ENCODE data around the gene BPIFA3.

BPIFA3 gene

GRCh38 chr20:33252460-33252859 lies 35.3 kb downstream of the BPIFA3 start:
- Histone ChIP-seq H3K27ac (no peak overlapping the region), H3K36me3 (ENCODE audit: control insufficient read depth, insufficient read depth, low read length) (no peaks in the 10 kb centered on the region), H3K4me3 (ENCODE audit: low read depth, low read length) (no peak overlapping the region), H3K4me2 (ENCODE audit: low read length) (no peak overlapping the region), H2AFZ (no peak overlapping the region), H3K4me1 (peaks cover 3% of the 10 kb centered on the region), H3K79me2 (no peaks in the 10 kb centered on the region), H3K9me3 (ENCODE audit: control insufficient read depth, low read length) (no peaks in the 10 kb centered on the region), H3K9ac (no peak overlapping the region), H3K27me3 (ENCODE audit: control insufficient read depth, insufficient read depth, low read length) (no peaks in the 10 kb centered on the region)
- no peak for TF ChIP-seq CTCF (IDR thresholded peaks at IDR 0.05)

- Histone ChIP-seq H3K4me1 (peaks cover 3% of the 10 kb centered on the region), H3K36me3 (ENCODE audit: control insufficient read depth, insufficient read depth, low read length) (no peaks in the 10 kb centered on the region)
- no peak for TF ChIP-seq CTCF (IDR thresholded peaks at IDR 0.05)
Observed at GRCh38 chr20:33255005-33255404, 37.9 kb downstream of the BPIFA3 start.

GRCh38 chr20:33257237-33257636 lies 40.1 kb downstream of the BPIFA3 start:
- Histone ChIP-seq H3K36me3 (ENCODE audit: control insufficient read depth, insufficient read depth, low read length) (no peaks in the 10 kb centered on the region), H2AFZ (no peak overlapping the region), H3K4me2 (ENCODE audit: low read length) (no peak overlapping the region), H3K27ac (no peak overlapping the region), H3K9ac (no peak overlapping the region), H3K4me3 (ENCODE audit: low read depth, low read length) (no peak overlapping the region), H3K9me3 (ENCODE audit: control insufficient read depth, low read length) (no peaks in the 10 kb centered on the region), H3K4me1 (peaks cover 3% of the 10 kb centered on the region), H3K79me2 (no peaks in the 10 kb centered on the region), H3K27me3 (ENCODE audit: control insufficient read depth, insufficient read depth, low read length) (no peaks in the 10 kb centered on the region)
- TF ChIP-seq CTCF (IDR thresholded peaks at IDR 0.05), result no peak

More at GRCh38 chr20:33255005-33255404, 37.9 kb downstream of the BPIFA3 start:
- Histone ChIP-seq H3K4me2 (ENCODE audit: low read length) (no peak overlapping the region), H3K4me3 (ENCODE audit: low read depth, low read length) (no peak overlapping the region), H3K9me3 (ENCODE audit: control insufficient read depth, low read length) (no peaks in the 10 kb centered on the region), H3K27ac (no peak overlapping the region), H3K9ac (no peak overlapping the region), H3K27me3 (ENCODE audit: control insufficient read depth, insufficient read depth, low read length) (no peaks in the 10 kb centered on the region), H3K79me2 (no peaks in the 10 kb centered on the region), H2AFZ (no peak overlapping the region)

- Histone ChIP-seq H3K36me3 (ENCODE audit: control insufficient read depth, insufficient read depth, low read length) (no peaks in the 10 kb centered on the region), H2AFZ (no peak overlapping the region), H3K4me3 (ENCODE audit: low read depth, low read length) (no peak overlapping the region), H3K9me3 (ENCODE audit: control insufficient read depth, low read length) (no peaks in the 10 kb centered on the region), H3K4me2 (ENCODE audit: low read length) (no peak overlapping the region), H3K27ac (no peak overlapping the region), H3K4me1 (peaks cover 7% of the 10 kb centered on the region), H3K79me2 (no peaks in the 10 kb centered on the region), H3K9ac (no peak overlapping the region), H3K27me3 (ENCODE audit: control insufficient read depth, insufficient read depth, low read length) (no peaks in the 10 kb centered on the region)
- TF ChIP-seq CTCF (IDR thresholded peaks at IDR 0.05), result no peak
Observed at GRCh38 chr20:33259371-33259770, 42.2 kb downstream of the BPIFA3 start.

- Histone ChIP-seq H3K27me3 (ENCODE audit: control insufficient read depth, insufficient read depth, low read length) (no peaks in the 10 kb centered on the region), H3K36me3 (ENCODE audit: control insufficient read depth, insufficient read depth, low read length) (no peaks in the 10 kb centered on the region)
Observed at GRCh38 chr20:33261465-33261864, 44.3 kb downstream of the BPIFA3 start.

More at GRCh38 chr20:33261465-33261864, 44.3 kb downstream of the BPIFA3 start:
- no peaks in the 10 kb centered on the region for H3K9me3 ChIP-seq (ENCODE audit: control insufficient read depth, low read length)
- H3K9ac ChIP-seq, result no peak overlapping the region
- H3K4me1 ChIP-seq, result peaks cover 7% of the 10 kb centered on the region
- no peak for TF ChIP-seq CTCF (IDR thresholded peaks at IDR 0.05)
- H3K4me2 ChIP-seq (ENCODE audit: low read length), result no peak overlapping the region
- H3K27ac ChIP-seq, result no peak overlapping the region
- H3K79me2 ChIP-seq, result no peaks in the 10 kb centered on the region
- H2AFZ ChIP-seq, result peak overlapping the region; percentile 56
- H3K4me3 ChIP-seq (ENCODE audit: low read depth, low read length), result no peak overlapping the region
